CD4-positive, alpha-beta memory T cell (primary cell): ENCODE measurements around the gene CACNG5. TPM values are rescaled to one million over a fixed set of nuclear protein-coding genes. Genes with fewer than 3 reads are reported as not detected.
A peak's percentile ranks its signal among the peaks of the same experiment; 100 is the strongest.

Experiments
- CTCF ChIA-PET: fragments of 350-600 bp; sonication (Branson Sonifier 250); formaldehyde crosslinking; loops from one replicate; lab custom pipeline; 2021; ENCODE audit warnings: inconsistent platforms; ENCODE audit not compliant: partially characterized antibody; lab: Charles Lee
- POLR2A ChIA-PET: fragments of 350-600 bp; sonication (Branson Sonifier 250); formaldehyde crosslinking; loops from one replicate; lab custom pipeline; 2021; ENCODE audit not compliant: partially characterized antibody; lab: Charles Lee
- DNase-seq, 5 donors: peaks; one replicate each; pipeline versions ENCODE4 v3.0.0 to v3.0.0-alpha.2; 2020 to 2022; ENCODE audit warnings: mixed read lengths in 1 of 5
- H3K27ac ChIP-seq: one replicate; pipeline ENCODE4 v1.7.0; 2013; ENCODE audit warnings: low read depth, low read length
- H3K27me3 ChIP-seq: 2 replicates; pipeline ENCODE4 v1.7.0; 2013; ENCODE audit warnings: mild to moderate bottlenecking, low read length, moderate library complexity; ENCODE audit not compliant: insufficient read depth
- H3K36me3 ChIP-seq: 2 replicates; pipeline ENCODE4 v1.7.0; 2013; ENCODE audit warnings: mild to moderate bottlenecking, low read length, moderate library complexity; ENCODE audit not compliant: insufficient read depth
- H3K4me1 ChIP-seq: 2 replicates; pipeline ENCODE4 v1.7.0; 2013; ENCODE audit warnings: mild to moderate bottlenecking, low read length, moderate library complexity; ENCODE audit not compliant: insufficient read depth
- H3K4me3 ChIP-seq, 2 donors: one replicate each; pipeline ENCODE4 v1.7.0; 2013; ENCODE audit warnings: low read length in 2 of 2, mild to moderate bottlenecking in 1 of 2
- H3K9me3 ChIP-seq, 2 donors: one replicate each; pipeline ENCODE4 v1.7.0; 2013; ENCODE audit warnings: low read length in 2 of 2, control low read depth in 1 of 2; ENCODE audit not compliant: control insufficient read depth in 1 of 2
- H3K27ac Mint-ChIP-seq, 7 donors: one replicate each; pipeline ENCODE4 v1.8.0; 2020 to 2021; ENCODE audit warnings: mixed read lengths in 7 of 7, mild to moderate bottlenecking in 6 of 7, inconsistent platforms in 3 of 7, moderate library complexity in 3 of 7
- H3K27me3 Mint-ChIP-seq, 2 donors: one replicate each; pipeline ENCODE4 v1.8.0; 2020 to 2021; ENCODE audit warnings: mixed read lengths in 2 of 2
- H3K36me3 Mint-ChIP-seq, 2 donors: one replicate each; pipeline ENCODE4 v1.8.0; 2020 to 2021; ENCODE audit warnings: mixed read lengths in 2 of 2, inconsistent platforms in 1 of 2, mild to moderate bottlenecking in 1 of 2
- H3K4me1 Mint-ChIP-seq, 4 donors: one replicate each; pipeline ENCODE4 v1.8.0; 2020 to 2021; ENCODE audit warnings: mixed read lengths in 4 of 4, mild to moderate bottlenecking in 1 of 4
- H3K4me3 Mint-ChIP-seq, 8 donors: one replicate each; pipeline ENCODE4 v1.8.0; 2020 to 2021; ENCODE audit warnings: mixed read lengths in 8 of 8, mild to moderate bottlenecking in 7 of 8, moderate library complexity in 6 of 8, inconsistent platforms in 3 of 8
- H3K9me3 Mint-ChIP-seq, 8 donors: one replicate each; pipeline ENCODE4 v1.8.0; 2020 to 2021; ENCODE audit warnings: mixed read lengths in 8 of 8, mild to moderate bottlenecking in 5 of 8, inconsistent platforms in 3 of 8, moderate library complexity in 1 of 8
- intact Hi-C: fragments of 100-400 bp; cut with micrococcal nuclease; formaldehyde crosslinking; loops from one replicate; pipeline ENCODE4 v1.15.1; 2023
- polyA plus RNA-seq, 2 donors: library from polyadenylated mRNA; unstranded; fragments of 300-500 nt; fragmentation: Illumina TruSeq; gene quantifications; one replicate each; pipeline ENCODE4 v1.2.3, GENCODE V29; 2021
- total RNA-seq, 2 experiments: library from RNA; stranded (reverse); gene quantifications; one replicate each; pipeline ENCODE4 v1.2.3, GENCODE V29; 2021

CACNG5 gene
- total and polyA plus RNA-seq, 4 experiments from 2014 or later, result not detected

GRCh38 chr17:66915792-66916191, 80.9 kb downstream of the CACNG5 start:
- peak overlapping the region in 1 of 7 donors; percentile 77 for H3K27ac Mint-ChIP-seq
- CTCF ChIA-PET, result no interaction called here
- POLR2A ChIA-PET, result no interaction called here

GRCh38 chr17:66916946-66917345, 82.0 kb downstream of the CACNG5 start:
- Histone ChIP-seq H3K36me3 (no peaks in the 10 kb centered on the region), H3K9me3 (no peaks in the 10 kb centered on the region), H3K27ac (no peak overlapping the region), H3K27me3 (no peaks in the 10 kb centered on the region), H3K4me1 (no peaks in the 10 kb centered on the region), H3K4me3 (no peak overlapping the region)
- H3K27ac Mint-ChIP-seq, result no peak overlapping the region
- CTCF ChIA-PET, result no interaction called here
- intact Hi-C loops, result no loop called here
- POLR2A ChIA-PET, result no interaction called here
- no peak overlapping the region for H3K4me3 Mint-ChIP-seq
- no peaks in the 10 kb centered on the region for H3K36me3 Mint-ChIP-seq
- H3K9me3 Mint-ChIP-seq, result peaks cover 0 to 13% (median 6%) of the 10 kb centered on the region in 8 donors
- no peak for DNase-seq
- peaks cover 0 to 2% (median 0%) of the 10 kb centered on the region in 4 donors for H3K4me1 Mint-ChIP-seq
- H3K27me3 Mint-ChIP-seq, result peaks cover 12 to 40% of the 10 kb centered on the region in 2 donors

More at GRCh38 chr17:66915792-66916191, 80.9 kb downstream of the CACNG5 start:
- no peaks in the 10 kb centered on the region for H3K4me1 ChIP-seq
- Mint-ChIP-seq H3K4me3 (no peak overlapping the region), H3K27me3 (peaks cover 10 to 39% of the 10 kb centered on the region in 2 donors), H3K36me3 (no peaks in the 10 kb centered on the region), H3K9me3 (peaks cover 0 to 8% (median under 1%) of the 10 kb centered on the region in 8 donors), H3K4me1 (peaks cover 0 to 2% (median 0%) of the 10 kb centered on the region in 4 donors)
- no peaks in the 10 kb centered on the region for H3K36me3 ChIP-seq
- no peak for DNase-seq
- no peak overlapping the region for H3K4me3 ChIP-seq
- no peaks in the 10 kb centered on the region for H3K9me3 ChIP-seq
- H3K27me3 ChIP-seq, result no peaks in the 10 kb centered on the region
- intact Hi-C loops, result no loop called here
- H3K27ac ChIP-seq, result no peak overlapping the region

- POLR2A ChIA-PET, result no interaction called here
- CTCF ChIA-PET, result interaction anchor here (1.6 kb wide), 1 partner anchor 10 kb away, joined by 5 read pairs; no protein-coding TSS in a partner anchor
- H3K27me3 Mint-ChIP-seq, result peaks cover 18 to 41% of the 10 kb centered on the region in 2 donors
These were observed 84.0 kb downstream of the CACNG5 start for GRCh38 chr17:66918896-66919295.

GRCh38 chr17:66920435-66920834, 85.5 kb downstream of the CACNG5 start:
- H3K36me3 ChIP-seq, result no peaks in the 10 kb centered on the region
- Mint-ChIP-seq H3K4me3 (no peak overlapping the region), H3K27me3 (peaks cover 16 to 34% of the 10 kb centered on the region in 2 donors), H3K9me3 (peaks cover 0 to 18% (median 9%) of the 10 kb centered on the region in 8 donors), H3K4me1 (peaks cover 0 to 2% (median 0%) of the 10 kb centered on the region in 4 donors), H3K36me3 (no peaks in the 10 kb centered on the region), H3K27ac (no peak overlapping the region)
- H3K27ac ChIP-seq, result no peak overlapping the region
- DNase-seq, result no peak
- no peaks in the 10 kb centered on the region for H3K27me3 ChIP-seq
- no peaks in the 10 kb centered on the region for H3K4me1 ChIP-seq
- ChIA-PET POLR2A (no interaction called here), CTCF (interaction anchor here (0.8 kb wide), 1 partner anchor 13 kb away, joined by 3 read pairs; no protein-coding TSS in a partner anchor)
- intact Hi-C loops, result no loop called here
- H3K4me3 ChIP-seq, result no peak overlapping the region
- no peaks in the 10 kb centered on the region for H3K9me3 ChIP-seq

More at GRCh38 chr17:66918896-66919295, 84.0 kb downstream of the CACNG5 start:
- no peaks in the 10 kb centered on the region for H3K4me1 ChIP-seq
- Mint-ChIP-seq H3K27ac (no peak overlapping the region), H3K4me1 (peaks cover 0 to 2% (median 0%) of the 10 kb centered on the region in 4 donors), H3K36me3 (no peaks in the 10 kb centered on the region), H3K9me3 (peaks cover 0 to 18% (median 9%) of the 10 kb centered on the region in 8 donors), H3K4me3 (no peak overlapping the region)
- no peaks in the 10 kb centered on the region for H3K36me3 ChIP-seq
- no peaks in the 10 kb centered on the region for H3K9me3 ChIP-seq
- H3K4me3 ChIP-seq, result no peak overlapping the region
- no peak for DNase-seq
- no peaks in the 10 kb centered on the region for H3K27me3 ChIP-seq
- intact Hi-C loops, result no loop called here
- H3K27ac ChIP-seq, result no peak overlapping the region

GRCh38 chr17:66920950-66921349, 86.0 kb downstream of the CACNG5 start:
- DNase-seq, result no peak
- Mint-ChIP-seq H3K27ac (no peak overlapping the region), H3K4me1 (no peaks in the 10 kb centered on the region), H3K9me3 (peaks cover 0 to 18% (median 9%) of the 10 kb centered on the region in 8 donors), H3K27me3 (peaks cover 19 to 32% of the 10 kb centered on the region in 2 donors), H3K36me3 (no peaks in the 10 kb centered on the region), H3K4me3 (no peak overlapping the region)
- Histone ChIP-seq H3K9me3 (no peaks in the 10 kb centered on the region), H3K36me3 (no peaks in the 10 kb centered on the region), H3K27me3 (no peaks in the 10 kb centered on the region), H3K27ac (no peak overlapping the region), H3K4me1 (no peaks in the 10 kb centered on the region), H3K4me3 (no peak overlapping the region)
- ChIA-PET POLR2A (no interaction called here), CTCF (interaction anchor here (0.8 kb wide), 1 partner anchor 13 kb away, joined by 3 read pairs; no protein-coding TSS in a partner anchor)
- intact Hi-C loops, result no loop called here

GRCh38 chr17:66923886-66924285, 89.0 kb downstream of the CACNG5 start:
- POLR2A ChIA-PET, result no interaction called here
- Mint-ChIP-seq H3K27ac (no peak overlapping the region), H3K27me3 (peaks cover 31 to 35% of the 10 kb centered on the region in 2 donors)

GRCh38 chr17:66925811-66926500, 91.0 kb downstream of the CACNG5 start:
- no peaks in the 10 kb centered on the region for H3K9me3 ChIP-seq
- H3K27ac ChIP-seq, result no peak overlapping the region
- no peak for DNase-seq
- Mint-ChIP-seq H3K27ac (no peak overlapping the region), H3K36me3 (no peaks in the 10 kb centered on the region), H3K9me3 (peaks cover 0 to 10% (median 7%) of the 10 kb centered on the region in 8 donors), H3K4me3 (no peak overlapping the region), H3K27me3 (peaks cover 36 to 39% of the 10 kb centered on the region in 2 donors), H3K4me1 (peaks cover 0 to under 1% (median 0%) of the 10 kb centered on the region in 4 donors)
- ChIA-PET CTCF (no interaction called here), POLR2A (no interaction called here)
- H3K36me3 ChIP-seq, result no peaks in the 10 kb centered on the region
- no peaks in the 10 kb centered on the region for H3K4me1 ChIP-seq
- intact Hi-C loops, result no loop called here
- no peaks in the 10 kb centered on the region for H3K27me3 ChIP-seq
- no peak overlapping the region for H3K4me3 ChIP-seq

More at GRCh38 chr17:66923886-66924285, 89.0 kb downstream of the CACNG5 start:
- Histone ChIP-seq H3K4me1 (no peaks in the 10 kb centered on the region), H3K27me3 (no peaks in the 10 kb centered on the region), H3K27ac (no peak overlapping the region), H3K9me3 (no peaks in the 10 kb centered on the region), H3K4me3 (no peak overlapping the region), H3K36me3 (no peaks in the 10 kb centered on the region)
- no peaks in the 10 kb centered on the region for H3K4me1 Mint-ChIP-seq
- H3K36me3 Mint-ChIP-seq, result no peaks in the 10 kb centered on the region
- H3K4me3 Mint-ChIP-seq, result no peak overlapping the region
- intact Hi-C loops, result no loop called here
- no peak for DNase-seq
- peaks cover 0 to 12% (median 7%) of the 10 kb centered on the region in 8 donors for H3K9me3 Mint-ChIP-seq
- CTCF ChIA-PET, result no interaction called here
